ENCODE measurements around the gene ACOT12. TPM values are rescaled to one million over a fixed set of nuclear protein-coding genes. Genes with fewer than 3 reads are reported as not detected.

The ACOT12 gene
- total RNA-seq, 2 donors from 2014 or later, result not detected

GRCh38 chr5:81401266-81401665 is 7.3 kb upstream of the ACOT12 start:
- Histone ChIP-seq H3K4me1 (no peaks in the 10 kb centered on the region), H3K9me3 (no peaks in the 10 kb centered on the region), H3K27me3 (no peaks in the 10 kb centered on the region), H3K27ac (no peak overlapping the region), H3K36me3 (replicated peaks in 1 of 2; ENCODE audit: insufficient read depth in 1 of 2, low read depth in 2 of 2) (no peaks in the 10 kb centered on the region), H3K4me3 (no peak overlapping the region)
- intact Hi-C loops (cut with DNase I), result no loop called here
- 77 to 82% methylated on average over 10 to 11 of the region's 11 CpGs for WGBS, 2 donors
- no peak for TF ChIP-seq CTCF (IDR thresholded peaks at IDR 0.05)
- TF ChIP-seq POLR2A (IDR thresholded peaks at IDR 0.05), result no peak
- no peak for DNase-seq
- ATAC-seq, result no peak

- no peaks in the 10 kb centered on the region for H3K36me3 ChIP-seq (replicated peaks in 1 of 2; ENCODE audit: insufficient read depth in 1 of 2, low read depth in 2 of 2)
- 44 to 45% methylated on average over 2 of the region's 2 CpGs for WGBS, 2 donors
- ATAC-seq (no peak), DNase-seq (no peak)
- intact Hi-C loops (cut with DNase I), result no loop called here
- no peaks in the 10 kb centered on the region for H3K27me3 ChIP-seq
- H3K9me3 ChIP-seq, result no peaks in the 10 kb centered on the region
- no peaks in the 10 kb centered on the region for H3K4me1 ChIP-seq
- TF ChIP-seq CTCF (IDR thresholded peaks at IDR 0.05), result no peak
- TF ChIP-seq POLR2A (IDR thresholded peaks at IDR 0.05), result no peak
- no peak overlapping the region for H3K27ac ChIP-seq
- H3K4me3 ChIP-seq, result no peak overlapping the region
Observed at GRCh38 chr5:81400375-81400774, 6.4 kb upstream of the ACOT12 start.

- 51 to 65% methylated on average over 3 to 4 of the region's 4 CpGs for WGBS, 2 donors
- Histone ChIP-seq H3K9me3 (no peaks in the 10 kb centered on the region), H3K27me3 (peaks cover 0 to under 1% of the 10 kb centered on the region in 2 donors), H3K4me3 (no peak overlapping the region), H3K4me1 (peaks cover 9% of the 10 kb centered on the region), H3K36me3 (replicated peaks in 1 of 2; ENCODE audit: insufficient read depth in 1 of 2, low read depth in 2 of 2) (no peaks in the 10 kb centered on the region), H3K27ac (no peak overlapping the region)
- no peak for TF ChIP-seq CTCF (IDR thresholded peaks at IDR 0.05)
- no peak for TF ChIP-seq POLR2A (IDR thresholded peaks at IDR 0.05)
- ATAC-seq (no peak), DNase-seq (no peak)
- intact Hi-C loops (cut with DNase I), result no loop called here
Observed at GRCh38 chr5:81398741-81399140, 4.8 kb upstream of the ACOT12 start.

GRCh38 chr5:81397176-81397575 is 3.2 kb upstream of the ACOT12 start:
- ATAC-seq, result no peak
- WGBS, 2 donors, result 0 to 5% methylated on average over 3 of the region's 3 CpGs
- peak in 2 of 4 donors; percentile 20 to 21 for DNase-seq
- intact Hi-C loops (cut with DNase I), result no loop called here
- no peaks in the 10 kb centered on the region for H3K36me3 ChIP-seq (replicated peaks in 1 of 2; ENCODE audit: insufficient read depth in 1 of 2, low read depth in 2 of 2)
- no peak overlapping the region for H3K27ac ChIP-seq
- no peaks in the 10 kb centered on the region for H3K9me3 ChIP-seq
- H3K4me1 ChIP-seq, result peaks cover 13% of the 10 kb centered on the region
- peaks cover 0 to 5% of the 10 kb centered on the region in 2 donors for H3K27me3 ChIP-seq
- H3K4me3 ChIP-seq, result no peak overlapping the region
- TF ChIP-seq POLR2A (IDR thresholded peaks at IDR 0.05) (no peak), CTCF (IDR thresholded peaks at IDR 0.05) (no peak)

- intact Hi-C loops (cut with DNase I), result no loop called here
- 55 to 56% methylated on average over 3 of the region's 3 CpGs for WGBS, 2 donors
- H3K9me3 ChIP-seq, result no peaks in the 10 kb centered on the region
- ATAC-seq (no peak), DNase-seq (no peak)
- H3K4me1 ChIP-seq, result peaks cover 13% of the 10 kb centered on the region
- no peak for TF ChIP-seq POLR2A (IDR thresholded peaks at IDR 0.05)
- TF ChIP-seq CTCF (IDR thresholded peaks at IDR 0.05), result no peak
- peaks cover 0 to 13% of the 10 kb centered on the region in 2 donors for H3K27me3 ChIP-seq
- no peak overlapping the region for H3K27ac ChIP-seq
- no peak overlapping the region for H3K4me3 ChIP-seq
- no peaks in the 10 kb centered on the region for H3K36me3 ChIP-seq (replicated peaks in 1 of 2; ENCODE audit: insufficient read depth in 1 of 2, low read depth in 2 of 2)
Observed at GRCh38 chr5:81395262-81395661, 1.3 kb upstream of the ACOT12 start.

Measured in body of pancreas (tissue), 4 donors.